ENCODE measurements around the gene PXN.
"Not testable (repeated sequence)": the region's sequence is repeated elsewhere in the genome, so short reads cannot be mapped to it uniquely, and the experiment has no call there.

Gene PXN

GRCh38 chr12:120252071-120252906 lies 13.2 kb downstream of the PXN start:
- Histone ChIP-seq H3K4me1 (ENCODE audit: control insufficient read depth in 1 of 2, insufficient read depth in 1 of 2, low read depth in 1 of 2, low read length in 1 of 2) (peaks cover 98 to 99% of the 10 kb centered on the region in 2 experiments), H3K4me3 (ENCODE audit: low read depth in 1 of 2, low read length in 1 of 2) (peak overlapping the region; percentile 36 to 62), H3K9me3 (no peaks in the 10 kb centered on the region), H3K27me3 (no peaks in the 10 kb centered on the region), H3K36me3 (peaks cover 18% of the 10 kb centered on the region), H3K27ac (peak overlapping the region; percentile 99)
- TF ChIP-seq CTCF (IDR thresholded peaks at IDR 0.05): peak; percentile 52

- peaks cover 98 to 99% of the 10 kb centered on the region in 2 experiments for H3K4me1 ChIP-seq (ENCODE audit: control insufficient read depth in 1 of 2, insufficient read depth in 1 of 2, low read depth in 1 of 2, low read length in 1 of 2)
- peak overlapping the region; percentile 99 for H3K27ac ChIP-seq
- peaks cover 18% of the 10 kb centered on the region for H3K36me3 ChIP-seq
- peak overlapping the region; percentile 36 to 62 for H3K4me3 ChIP-seq (ENCODE audit: low read depth in 1 of 2, low read length in 1 of 2)
- H3K9me3 ChIP-seq, H3K27me3 ChIP-seq: not testable (repeated sequence)
Measured at GRCh38 chr12:120251364-120252070, 14.0 kb downstream of the PXN start.

- H3K4me3 ChIP-seq (ENCODE audit: low read depth in 1 of 2, low read length in 1 of 2): peak overlapping the region; percentile 54 to 62
- H3K27ac ChIP-seq: peak overlapping the region; percentile 99
- H3K4me1 ChIP-seq (ENCODE audit: control insufficient read depth in 1 of 2, insufficient read depth in 1 of 2, low read depth in 1 of 2, low read length in 1 of 2): peaks cover 96 to 99% of the 10 kb centered on the region in 2 experiments
Measured at GRCh38 chr12:120249875-120250795, 15.4 kb downstream of the PXN start.

GRCh38 chr12:120249266-120249874 lies 16.2 kb downstream of the PXN start:
- TF ChIP-seq CTCF (IDR thresholded peaks at IDR 0.05): peak; percentile 18
- H3K27ac ChIP-seq: peak overlapping the region; percentile 99
- H3K27me3 ChIP-seq: no peaks in the 10 kb centered on the region
- no peaks in the 10 kb centered on the region for H3K9me3 ChIP-seq
- H3K36me3 ChIP-seq: no peaks in the 10 kb centered on the region
- H3K4me1 ChIP-seq (ENCODE audit: control insufficient read depth in 1 of 2, insufficient read depth in 1 of 2, low read depth in 1 of 2, low read length in 1 of 2): peaks cover 95 to 98% of the 10 kb centered on the region in 2 experiments
- H3K4me3 ChIP-seq (ENCODE audit: low read depth in 1 of 2, low read length in 1 of 2): peak overlapping the region; percentile 54 to 62

More at GRCh38 chr12:120249875-120250795, 15.4 kb downstream of the PXN start:
- Histone ChIP-seq H3K9me3 (no peaks in the 10 kb centered on the region), H3K36me3 (peaks cover 7% of the 10 kb centered on the region), H3K27me3 (no peaks in the 10 kb centered on the region)
- no peak for TF ChIP-seq CTCF (IDR thresholded peaks at IDR 0.05)

- TF ChIP-seq CTCF (IDR thresholded peaks at IDR 0.05): no peak
- Histone ChIP-seq H3K9me3 (no peaks in the 10 kb centered on the region), H3K27me3 (no peaks in the 10 kb centered on the region), H3K4me3 (ENCODE audit: low read depth in 1 of 2, low read length in 1 of 2) (peak overlapping the region in 1 of 2 experiments; percentile 62), H3K27ac (peak overlapping the region; percentile 99), H3K36me3 (no peaks in the 10 kb centered on the region), H3K4me1 (ENCODE audit: control insufficient read depth in 1 of 2, insufficient read depth in 1 of 2, low read depth in 1 of 2, low read length in 1 of 2) (peaks cover 92 to 97% of the 10 kb centered on the region in 2 experiments)
Measured at GRCh38 chr12:120247621-120248030, 17.9 kb downstream of the PXN start.
